K562 (cell line): ENCODE measurements around the gene TP53RK. TPM values are rescaled to one million over a fixed set of nuclear protein-coding genes. Genes with fewer than 3 reads are reported as not detected.
A peak's percentile ranks its signal among the peaks of the same experiment; 100 is the strongest.

Experiments used
- BRF1 ChIP-seq: IDR thresholded peaks from 3 replicates; pipeline ENCODE4 v1.6.1; 2011; ENCODE audit warnings: borderline replicate concordance, mild to moderate bottlenecking; ENCODE audit not compliant: insufficient read length; ENCODE audit errors: extremely low read depth
- CBX5 ChIP-seq: IDR thresholded peaks from 2 replicates; pipeline ENCODE4 v1.6.1; 2014; ENCODE audit warnings: low read depth, borderline replicate concordance
- CREB1 ChIP-seq, 2 experiments: sonication (generic) in 1 of 2; formaldehyde crosslinking in 1 of 2; IDR thresholded peaks; 2 replicates each; pipeline versions ENCODE4 v1.6.1 to v1.8.0; 2012 to 2022; ENCODE audit warnings: inconsistent platforms in 1 of 2, mild to moderate bottlenecking in 1 of 2, missing genetic modification reagents in 1 of 2, moderate library complexity in 1 of 2
- GABPB2 ChIP-seq: fragments of 250-450 bp; sonication (Bioruptor Pico); conservative IDR thresholded peaks from 2 replicates; pipeline ENCODE4 v1.5.1; 2021; ENCODE audit warnings: mild to moderate bottlenecking
- GTF2A2 ChIP-seq: IDR thresholded peaks from 2 replicates; pipeline ENCODE4 v1.6.1; 2016; ENCODE audit warnings: mild to moderate bottlenecking, missing genetic modification characterization, missing compliant biosample characterization
- KLF6 ChIP-seq: fragments of 250-450 bp; sonication (Bioruptor Pico); IDR thresholded peaks from 2 replicates; pipeline ENCODE4 v1.4.0; 2020; ENCODE audit warnings: mild to moderate bottlenecking, moderate library complexity, borderline replicate concordance
- MYBL2 ChIP-seq, 2 experiments: fragments of 450-650 bp in 1 of 2; sonication (generic) in 1 of 2; formaldehyde crosslinking in 1 of 2; IDR thresholded peaks; 2 replicates each; pipeline versions ENCODE4 v1.6.1 to v1.8.1; 2017 to 2022; ENCODE audit warnings: borderline replicate concordance in 1 of 2, inconsistent platforms in 1 of 2, low read depth in 1 of 2, mild to moderate bottlenecking in 1 of 2, missing genetic modification reagents in 1 of 2, moderate library complexity in 1 of 2
- NCOA1 ChIP-seq: fragments of 450-650 bp; IDR thresholded peaks from 2 replicates; pipeline ENCODE4 v1.6.1; 2016; ENCODE audit warnings: low read depth
- NUFIP1 ChIP-seq: fragments of 450-650 bp; IDR thresholded peaks from 2 replicates; pipeline ENCODE4 v1.6.1; 2018; ENCODE audit not compliant: partially characterized antibody
- ZBTB11 ChIP-seq, 3 experiments: fragments of 200-800 bp in 1 of 3; fragments of 250-450 bp in 1 of 3; fragments of 450-650 bp in 1 of 3; sonication (Bioruptor Pico) in 1 of 3; sonication (Bioruptor generic) in 1 of 3; formaldehyde crosslinking in 1 of 3; IDR thresholded peaks; 2 replicates each; pipeline versions ENCODE4 v1.6.1 to v1.8.0; 2016 to 2022; ENCODE audit warnings: mild to moderate bottlenecking in 2 of 3, missing genetic modification characterization in 2 of 3, missing compliant biosample characterization in 1 of 3, moderate library complexity in 1 of 3
- ZNF696 ChIP-seq: fragments of 250-450 bp; sonication (Bioruptor Pico); conservative IDR thresholded peaks from 2 replicates; pipeline ENCODE4 v1.4.0; 2020; ENCODE audit warnings: mild to moderate bottlenecking, moderate library complexity
- polyA plus RNA-seq, 8 experiments: library from polyadenylated mRNA; depleted of rRNA in 4 of 8; stranded (reverse) in 5 of 8; unstranded in 3 of 8; fragments of >200 nt; fragmentation: Nextera tagmentation in 2 of 8; fragmentation: Illumina TruSeq in 1 of 8; extraction: Ambion mirVana in 2 of 8; extraction: Trizol in 1 of 8; gene quantifications; 2 replicates each; pipeline versions ENCODE4 v1.2.1 to v1.2.3, GENCODE V29; 2011 to 2014; ENCODE audit warnings: inconsistent platforms in 1 of 8, missing spikeins in 1 of 8
- total RNA-seq, 7 experiments: library from RNA; depleted of rRNA in 6 of 7; stranded (reverse); fragments of >200 nt in 6 of 7; fragmentation: Illumina TruSeq in 2 of 7; extraction: Trizol in 2 of 7; gene quantifications; 2 replicates each; pipeline versions ENCODE4 v1.2.1 to v1.2.3, GENCODE V29; 2011 to 2021; ENCODE audit warnings: low replicate concordance in 1 of 7
- TF ChIP-seq, protein P1 (sequence below): fragments of 250-450 bp; sonication (Bioruptor Pico); IDR thresholded peaks from 2 replicates; pipeline ENCODE4 v1.8.0; 2022; ENCODE audit warnings: inconsistent platforms, mild to moderate bottlenecking, moderate library complexity, borderline replicate concordance
- TF ChIP-seq, protein P2 (sequence below), 3 experiments: fragments of 200-800 bp in 1 of 3; sonication (Bioruptor generic) in 1 of 3; sonication (generic) in 1 of 3; formaldehyde crosslinking in 1 of 3; IDR thresholded peaks; 2 replicates each; pipeline versions ENCODE4 v1.6.1 to v1.8.0; 2016 to 2022; ENCODE audit warnings: mild to moderate bottlenecking in 2 of 3, missing compliant biosample characterization in 2 of 3, missing genetic modification characterization in 2 of 3, missing genetic modification reagents in 1 of 3
- TF ChIP-seq, protein P3 (sequence below): fragments of 200-800 bp; sonication (Bioruptor generic); IDR thresholded peaks from 2 replicates; pipeline ENCODE4 v1.6.1; 2016; ENCODE audit warnings: missing genetic modification characterization, missing compliant biosample characterization

TP53RK gene
- total and polyA plus RNA-seq, 9 of the 15 experiments (the other 6 are each of a cell fraction or from before 2014, with no cell fraction given) = 2.9 to 43.5 (median 17.2) TPM

- no peak for TF ChIP-seq GTF2A2 (tag)
- TF ChIP-seq ZNF696 (CRISPR knock-in tag) = no peak
- TF ChIP-seq CBX5 = no peak
- no peak for TF ChIP-seq BRF1
- TF ChIP-seq, protein P1, sequence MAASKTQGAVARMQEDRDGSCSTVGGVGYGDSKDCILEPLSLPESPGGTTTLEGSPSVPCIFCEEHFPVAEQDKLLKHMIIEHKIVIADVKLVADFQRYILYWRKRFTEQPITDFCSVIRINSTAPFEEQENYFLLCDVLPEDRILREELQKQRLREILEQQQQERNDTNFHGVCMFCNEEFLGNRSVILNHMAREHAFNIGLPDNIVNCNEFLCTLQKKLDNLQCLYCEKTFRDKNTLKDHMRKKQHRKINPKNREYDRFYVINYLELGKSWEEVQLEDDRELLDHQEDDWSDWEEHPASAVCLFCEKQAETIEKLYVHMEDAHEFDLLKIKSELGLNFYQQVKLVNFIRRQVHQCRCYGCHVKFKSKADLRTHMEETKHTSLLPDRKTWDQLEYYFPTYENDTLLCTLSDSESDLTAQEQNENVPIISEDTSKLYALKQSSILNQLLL (CRISPR knock-in tag) = no peak
- TF ChIP-seq MYBL2 (IDR thresholded peaks at IDR 0.05; ENCODE audit: low read depth) = no peak
- TF ChIP-seq MYBL2 (CRISPR knock-in tag; IDR thresholded peaks at IDR 0.05; ENCODE audit: borderline replicate concordance) = no peak
- no peak for TF ChIP-seq NCOA1
- TF ChIP-seq CREB1 (IDR thresholded peaks at IDR 0.05) = no peak
- TF ChIP-seq CREB1 (CRISPR knock-in tag; IDR thresholded peaks at IDR 0.05) = no peak
- TF ChIP-seq NUFIP1 = no peak
- TF ChIP-seq KLF6 (CRISPR knock-in tag) = no peak
- TF ChIP-seq, protein P2, sequence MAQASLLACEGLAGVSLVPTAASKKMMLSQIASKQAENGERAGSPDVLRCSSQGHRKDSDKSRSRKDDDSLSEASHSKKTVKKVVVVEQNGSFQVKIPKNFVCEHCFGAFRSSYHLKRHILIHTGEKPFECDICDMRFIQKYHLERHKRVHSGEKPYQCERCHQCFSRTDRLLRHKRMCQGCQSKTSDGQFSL (CRISPR knock-in tag; IDR thresholded peaks at IDR 0.05) = no peak
- TF ChIP-seq, protein P2 (tag; IDR thresholded peaks at IDR 0.05) = no peak
- TF ChIP-seq GABPB2 (CRISPR knock-in tag) = no peak
- 0 out of 6 replicates have a peak, but pooled peaks of 1 of the 3 experiments have one; percentile 19 for TF ChIP-seq ZBTB11 (CRISPR knock-in tag; IDR thresholded peaks at IDR 0.05)
- TF ChIP-seq, protein P3, sequence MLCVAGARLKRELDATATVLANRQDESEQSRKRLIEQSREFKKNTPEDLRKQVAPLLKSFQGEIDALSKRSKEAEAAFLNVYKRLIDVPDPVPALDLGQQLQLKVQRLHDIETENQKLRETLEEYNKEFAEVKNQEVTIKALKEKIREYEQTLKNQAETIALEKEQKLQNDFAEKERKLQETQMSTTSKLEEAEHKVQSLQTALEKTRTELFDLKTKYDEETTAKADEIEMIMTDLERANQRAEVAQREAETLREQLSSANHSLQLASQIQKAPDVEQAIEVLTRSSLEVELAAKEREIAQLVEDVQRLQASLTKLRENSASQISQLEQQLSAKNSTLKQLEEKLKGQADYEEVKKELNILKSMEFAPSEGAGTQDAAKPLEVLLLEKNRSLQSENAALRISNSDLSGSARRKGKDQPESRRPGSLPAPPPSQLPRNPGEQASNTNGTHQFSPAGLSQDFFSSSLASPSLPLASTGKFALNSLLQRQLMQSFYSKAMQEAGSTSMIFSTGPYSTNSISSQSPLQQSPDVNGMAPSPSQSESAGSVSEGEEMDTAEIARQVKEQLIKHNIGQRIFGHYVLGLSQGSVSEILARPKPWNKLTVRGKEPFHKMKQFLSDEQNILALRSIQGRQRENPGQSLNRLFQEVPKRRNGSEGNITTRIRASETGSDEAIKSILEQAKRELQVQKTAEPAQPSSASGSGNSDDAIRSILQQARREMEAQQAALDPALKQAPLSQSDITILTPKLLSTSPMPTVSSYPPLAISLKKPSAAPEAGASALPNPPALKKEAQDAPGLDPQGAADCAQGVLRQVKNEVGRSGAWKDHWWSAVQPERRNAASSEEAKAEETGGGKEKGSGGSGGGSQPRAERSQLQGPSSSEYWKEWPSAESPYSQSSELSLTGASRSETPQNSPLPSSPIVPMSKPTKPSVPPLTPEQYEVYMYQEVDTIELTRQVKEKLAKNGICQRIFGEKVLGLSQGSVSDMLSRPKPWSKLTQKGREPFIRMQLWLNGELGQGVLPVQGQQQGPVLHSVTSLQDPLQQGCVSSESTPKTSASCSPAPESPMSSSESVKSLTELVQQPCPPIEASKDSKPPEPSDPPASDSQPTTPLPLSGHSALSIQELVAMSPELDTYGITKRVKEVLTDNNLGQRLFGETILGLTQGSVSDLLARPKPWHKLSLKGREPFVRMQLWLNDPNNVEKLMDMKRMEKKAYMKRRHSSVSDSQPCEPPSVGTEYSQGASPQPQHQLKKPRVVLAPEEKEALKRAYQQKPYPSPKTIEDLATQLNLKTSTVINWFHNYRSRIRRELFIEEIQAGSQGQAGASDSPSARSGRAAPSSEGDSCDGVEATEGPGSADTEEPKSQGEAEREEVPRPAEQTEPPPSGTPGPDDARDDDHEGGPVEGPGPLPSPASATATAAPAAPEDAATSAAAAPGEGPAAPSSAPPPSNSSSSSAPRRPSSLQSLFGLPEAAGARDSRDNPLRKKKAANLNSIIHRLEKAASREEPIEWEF (CRISPR knock-in tag) = no peak
These were observed 40.2 kb downstream of the TP53RK start (continued) for GRCh38 chr20:46648903-46649649.
